ENCODE data around the gene CRYGS. TPM values are rescaled to one million over a fixed set of nuclear protein-coding genes. Genes with fewer than 3 reads are reported as not detected.
"Not testable (repeated sequence)": the region's sequence is repeated elsewhere in the genome, so short reads cannot be mapped to it uniquely, and the experiment has no call there.

Gene CRYGS
- total RNA-seq, 4 donors from 2014 or later = 0.26 to 2.7 (median 1.6) TPM

- no peaks in the 10 kb centered on the region for H3K36me3 ChIP-seq
- 30 to 56% methylated on average over 2 of the region's 2 CpGs for WGBS, 2 donors
- no peak overlapping the region for H3K4me3 ChIP-seq
- no peak for DNase-seq
- intact Hi-C loops (cut with DNase I) = no loop called here
- no peak for TF ChIP-seq CTCF (IDR thresholded peaks at IDR 0.05)
- no peak for TF ChIP-seq POLR2A (IDR thresholded peaks at IDR 0.05)
- peaks cover 0 to 6% (median 0%) of the 10 kb centered on the region in 3 donors for H3K4me1 ChIP-seq
- no peaks in the 10 kb centered on the region for H3K9me3 ChIP-seq
- H3K27me3 ChIP-seq = peaks cover 0 to 37% (median 0%) of the 10 kb centered on the region in 4 donors
- no peak overlapping the region for H3K27ac ChIP-seq
Observed at GRCh38 chr3:186506857-186507256, 37.3 kb downstream of the CRYGS start.

- no peak for TF ChIP-seq POLR2A (IDR thresholded peaks at IDR 0.05)
- TF ChIP-seq CTCF (IDR thresholded peaks at IDR 0.05) = no peak
- WGBS, 2 donors = 61 to 68% methylated on average over 3 of the region's 3 CpGs
- Histone ChIP-seq H3K4me3 (no peak overlapping the region), H3K36me3 (no peaks in the 10 kb centered on the region), H3K27ac (no peak overlapping the region), H3K9me3 (no peaks in the 10 kb centered on the region), H3K27me3 (peaks cover 0 to 43% (median 0%) of the 10 kb centered on the region in 4 donors), H3K4me1 (peaks cover 0 to 6% (median 0%) of the 10 kb centered on the region in 3 donors)
- no peak for DNase-seq
- intact Hi-C loops (cut with DNase I) = no loop called here
Observed at GRCh38 chr3:186506191-186506739, 37.9 kb downstream of the CRYGS start.

GRCh38 chr3:186502966-186503712 lies 41.0 kb downstream of the CRYGS start:
- Histone ChIP-seq H3K4me1 (peaks cover 0 to 6% (median 0%) of the 10 kb centered on the region in 3 donors), H3K4me3 (no peak overlapping the region), H3K9me3 (no peaks in the 10 kb centered on the region), H3K27ac (no peak overlapping the region), H3K36me3 (no peaks in the 10 kb centered on the region), H3K27me3 (peaks cover 0 to 39% (median 0%) of the 10 kb centered on the region in 4 donors)
- no peak for DNase-seq
- intact Hi-C loops (cut with DNase I) = no loop called here
- 61 to 62% methylated on average over 5 of the region's 6 CpGs for WGBS, 2 donors
- no peak for TF ChIP-seq CTCF (IDR thresholded peaks at IDR 0.05)
- TF ChIP-seq POLR2A (IDR thresholded peaks at IDR 0.05) = no peak

GRCh38 chr3:186502138-186502948 lies 41.8 kb downstream of the CRYGS start:
- Histone ChIP-seq H3K9me3 (no peaks in the 10 kb centered on the region), H3K36me3 (no peaks in the 10 kb centered on the region), H3K4me1 (peaks cover 0 to 6% (median 0%) of the 10 kb centered on the region in 3 donors), H3K27ac (no peak overlapping the region), H3K4me3 (no peak overlapping the region), H3K27me3 (peaks cover 0 to 39% (median 0%) of the 10 kb centered on the region in 4 donors)
- intact Hi-C loops (cut with DNase I) = no loop called here
- WGBS, 2 donors = 39 to 42% methylated on average over 4 of the region's 5 CpGs
- TF ChIP-seq CTCF (IDR thresholded peaks at IDR 0.05) (no peak), POLR2A (IDR thresholded peaks at IDR 0.05) (no peak)
- no peak for DNase-seq

GRCh38 chr3:186499949-186500348 lies 44.2 kb downstream of the CRYGS start:
- DNase-seq; H3K27ac ChIP-seq; H3K9me3 ChIP-seq; H3K36me3 ChIP-seq; intact Hi-C loops (cut with DNase I); H3K4me3 ChIP-seq: not testable (repeated sequence)
- WGBS, 2 donors = 59 to 68% methylated on average over 3 of the region's 3 CpGs
- Histone ChIP-seq H3K4me1 (peaks cover 0 to 20% (median 0%) of the 10 kb centered on the region in 3 donors), H3K27me3 (peaks cover 0 to 38% (median 0%) of the 10 kb centered on the region in 4 donors)

GRCh38 chr3:186498022-186498421 lies 46.2 kb downstream of the CRYGS start:
- 87 to 89% methylated on average over 2 of the region's 2 CpGs for WGBS, 2 donors
- H3K27ac ChIP-seq; H3K4me3 ChIP-seq; H3K36me3 ChIP-seq; H3K9me3 ChIP-seq; DNase-seq; intact Hi-C loops (cut with DNase I): not testable (repeated sequence)
- Histone ChIP-seq H3K4me1 (peaks cover 0 to 23% (median 0%) of the 10 kb centered on the region in 3 donors), H3K27me3 (peaks cover 0 to 32% (median 0%) of the 10 kb centered on the region in 4 donors)

All from esophagus squamous epithelium (tissue), 5 donors.